ENCODE results near the gene PPP1R12A.

The PPP1R12A gene

GRCh38 chr12:79841248-79841877 lies 93.5 kb downstream of the PPP1R12A start:
- TF ChIP-seq CTCF (IDR thresholded peaks at IDR 0.05) = no peak
- no peaks in the 10 kb centered on the region for H3K27me3 ChIP-seq
- no peak overlapping the region for H3K4me3 ChIP-seq (ENCODE audit: low read depth in 1 of 2, low read length in 1 of 2)
- no peaks in the 10 kb centered on the region for H3K4me1 ChIP-seq (ENCODE audit: control insufficient read depth in 1 of 2, insufficient read depth in 1 of 2, low read depth in 1 of 2, low read length in 1 of 2)
- H3K9me3 ChIP-seq = no peaks in the 10 kb centered on the region
- H3K36me3 ChIP-seq = peaks cover 45% of the 10 kb centered on the region
- no peak overlapping the region for H3K27ac ChIP-seq

- no peak for TF ChIP-seq CTCF (IDR thresholded peaks at IDR 0.05)
- Histone ChIP-seq H3K4me3 (ENCODE audit: low read depth in 1 of 2, low read length in 1 of 2) (no peak overlapping the region), H3K27ac (peak overlapping the region; percentile 11), H3K36me3 (peaks cover 30% of the 10 kb centered on the region), H3K27me3 (no peaks in the 10 kb centered on the region), H3K9me3 (no peaks in the 10 kb centered on the region), H3K4me1 (ENCODE audit: control insufficient read depth in 1 of 2, insufficient read depth in 1 of 2, low read depth in 1 of 2, low read length in 1 of 2) (no peaks in the 10 kb centered on the region)
Measured at GRCh38 chr12:79838359-79838758, 96.5 kb downstream of the PPP1R12A start.

GRCh38 chr12:79837575-79837974 lies 97.3 kb downstream of the PPP1R12A start:
- H3K9me3 ChIP-seq = no peaks in the 10 kb centered on the region
- no peak for TF ChIP-seq CTCF (IDR thresholded peaks at IDR 0.05)
- H3K27ac ChIP-seq = no peak overlapping the region
- no peak overlapping the region for H3K4me3 ChIP-seq (ENCODE audit: low read depth in 1 of 2, low read length in 1 of 2)
- no peaks in the 10 kb centered on the region for H3K4me1 ChIP-seq (ENCODE audit: control insufficient read depth in 1 of 2, insufficient read depth in 1 of 2, low read depth in 1 of 2, low read length in 1 of 2)
- peaks cover 22% of the 10 kb centered on the region for H3K36me3 ChIP-seq
- no peaks in the 10 kb centered on the region for H3K27me3 ChIP-seq

- Histone ChIP-seq H3K4me1 (ENCODE audit: control insufficient read depth in 1 of 2, insufficient read depth in 1 of 2, low read depth in 1 of 2, low read length in 1 of 2) (no peaks in the 10 kb centered on the region), H3K36me3 (peaks cover 39% of the 10 kb centered on the region), H3K27me3 (no peaks in the 10 kb centered on the region), H3K27ac (peak overlapping the region; percentile 27), H3K9me3 (no peaks in the 10 kb centered on the region), H3K4me3 (ENCODE audit: low read depth in 1 of 2, low read length in 1 of 2) (no peak overlapping the region)
- no peak for TF ChIP-seq CTCF (IDR thresholded peaks at IDR 0.05)
Measured at GRCh38 chr12:79835377-79835843, 99.5 kb downstream of the PPP1R12A start.

GRCh38 chr12:79834712-79835376 lies 100.1 kb downstream of the PPP1R12A start:
- Histone ChIP-seq H3K4me3 (ENCODE audit: low read depth in 1 of 2, low read length in 1 of 2) (no peak overlapping the region), H3K27me3 (no peaks in the 10 kb centered on the region), H3K36me3 (peaks cover 44% of the 10 kb centered on the region), H3K4me1 (ENCODE audit: control insufficient read depth in 1 of 2, insufficient read depth in 1 of 2, low read depth in 1 of 2, low read length in 1 of 2) (no peaks in the 10 kb centered on the region), H3K9me3 (no peaks in the 10 kb centered on the region), H3K27ac (peak overlapping the region; percentile 27)
- no peak for TF ChIP-seq CTCF (IDR thresholded peaks at IDR 0.05)
